Ishikawa (cell line): ENCODE measurements around the gene OTUD1.

Source experiments
- CEBPB ChIP-seq: IDR thresholded peaks from 2 replicates; pipeline ENCODE4 v1.6.1; 2012
- CREB1 ChIP-seq: IDR thresholded peaks from 2 replicates; pipeline ENCODE4 v1.6.1; 2012; ENCODE audit warnings: low read depth
- EGR1 ChIP-seq: IDR thresholded peaks from 2 replicates; pipeline ENCODE4 v1.6.1; 2012
- EP300 ChIP-seq: IDR thresholded peaks from 2 replicates; pipeline ENCODE4 v1.6.1; 2012; ENCODE audit warnings: borderline replicate concordance
- FOXM1 ChIP-seq: IDR thresholded peaks from 2 replicates; pipeline ENCODE4 v1.6.1; 2012; ENCODE audit warnings: low read depth, borderline replicate concordance
- MAX ChIP-seq: IDR thresholded peaks from 2 replicates; pipeline ENCODE4 v1.6.1; 2012
- NFIC ChIP-seq: IDR thresholded peaks from 2 replicates; pipeline ENCODE4 v1.6.1; 2012
- RAD21 ChIP-seq: IDR thresholded peaks from 2 replicates; pipeline ENCODE4 v1.6.1; 2012; ENCODE audit warnings: low read depth
- REST ChIP-seq: IDR thresholded peaks from 2 replicates; pipeline ENCODE4 v1.6.1; 2012; ENCODE audit warnings: low read depth, mild to moderate bottlenecking
- TAF1 ChIP-seq: IDR thresholded peaks from 2 replicates; pipeline ENCODE4 v1.6.1; 2012; ENCODE audit warnings: low read depth, mild to moderate bottlenecking
- TCF12 ChIP-seq: IDR thresholded peaks from 2 replicates; pipeline ENCODE4 v1.6.1; 2012; ENCODE audit warnings: low read depth
- TEAD4 ChIP-seq: IDR thresholded peaks from 2 replicates; pipeline ENCODE4 v1.6.1; 2012
- USF1 ChIP-seq: IDR thresholded peaks from 2 replicates; pipeline ENCODE4 v1.6.1; 2012
- YY1 ChIP-seq: IDR thresholded peaks from 2 replicates; pipeline ENCODE4 v1.6.1; 2012; ENCODE audit warnings: low read depth
- ZBTB7A ChIP-seq: IDR thresholded peaks from 2 replicates; pipeline ENCODE4 v1.6.1; 2012; ENCODE audit warnings: low read depth

The OTUD1 gene

GRCh38 chr10:23403719-23404118 lies 35.2 kb upstream of the OTUD1 start:
- TF ChIP-seq TAF1: no peak
- TF ChIP-seq EGR1: no peak
- TF ChIP-seq MAX: no peak
- no peak for TF ChIP-seq ZBTB7A
- no peak for TF ChIP-seq USF1

GRCh38 chr10:23404461-23404980 lies 34.4 kb upstream of the OTUD1 start:
- TF ChIP-seq TCF12 (no peak), RAD21 (no peak), ZBTB7A (no peak), CEBPB (no peak), REST (no peak), NFIC (no peak), MAX (no peak), TAF1 (no peak), USF1 (no peak), EGR1 (no peak), TEAD4 (no peak), FOXM1 (no peak), CREB1 (no peak), YY1 (no peak), EP300 (no peak)

- TF ChIP-seq CREB1: no peak
- TF ChIP-seq YY1: no peak
Observed at GRCh38 chr10:23405540-23405939, 33.3 kb upstream of the OTUD1 start.

- TF ChIP-seq REST: no peak
- no peak for TF ChIP-seq ZBTB7A
Observed at GRCh38 chr10:23406409-23406808, 32.5 kb upstream of the OTUD1 start.

GRCh38 chr10:23408330-23408976 lies 30.4 kb upstream of the OTUD1 start:
- TF ChIP-seq TCF12: no peak
- TF ChIP-seq EGR1: no peak
- no peak for TF ChIP-seq RAD21
- TF ChIP-seq EP300: no peak

- TF ChIP-seq REST: no peak
- no peak for TF ChIP-seq YY1
- no peak for TF ChIP-seq TAF1
- TF ChIP-seq CREB1: no peak
- TF ChIP-seq CEBPB: no peak
- no peak for TF ChIP-seq RAD21
- TF ChIP-seq MAX: no peak
- TF ChIP-seq FOXM1: no peak
- no peak for TF ChIP-seq USF1
Observed at GRCh38 chr10:23412223-23412622, 26.7 kb upstream of the OTUD1 start.
